Stimulated activated CD4-positive, alpha-beta T cell treated with anti-CD3 and anti-CD28 coated beads, Interleukin-15, amount 100 ng/mL, for 48 hours (primary cell): ENCODE results near the gene TARBP2.

Experiments used
- DNase-seq, 2 donors: peaks; one replicate each; pipeline ENCODE4 v3.0.0-alpha.2; 2020; ENCODE audit warnings: low read depth in 2 of 2

Gene TARBP2

GRCh38 chr12:53495903-53496751, 5.0 kb upstream of the TARBP2 start:
- no peak for DNase-seq

GRCh38 chr12:53496752-53497032, 4.4 kb upstream of the TARBP2 start:
- no peak for DNase-seq

- no peak for DNase-seq
Observed at GRCh38 chr12:53497461-53497860, 3.6 kb upstream of the TARBP2 start.

- no peak for DNase-seq
Observed at GRCh38 chr12:53498235-53498630, 2.9 kb upstream of the TARBP2 start.

GRCh38 chr12:53499266-53500141, 1.6 kb upstream of the TARBP2 start, which contains the start of gene MAP3K12:
TSS of gene MAP3K12 (minus strand) at chr12:53499458. CDS start at chr12:53487391, 12,067 bp downstream.
- DNase-seq, result peak; percentile 36 to 56

GRCh38 chr12:53500142-53500775, 824 bp upstream of the TARBP2 start:
- no peak for DNase-seq

GRCh38 chr12:53501615-53502181, 615 bp downstream of the TARBP2 start:
- DNase-seq, result no peak

GRCh38 chr12:53502331-53502730, 1.2 kb downstream of the TARBP2 start:
- DNase-seq, result no peak

GRCh38 chr12:53502983-53503728, 2.1 kb downstream of the TARBP2 start:
- DNase-seq, result no peak

GRCh38 chr12:53504004-53504920, 3.2 kb downstream of the TARBP2 start:
- DNase-seq, result no peak

- DNase-seq, result no peak
Observed at GRCh38 chr12:53505086-53505485, 4.0 kb downstream of the TARBP2 start.

GRCh38 chr12:53505555-53506449, 4.7 kb downstream of the TARBP2 start:
- DNase-seq, result no peak

GRCh38 chr12:53506450-53506785, 5.3 kb downstream of the TARBP2 start:
- DNase-seq, result no peak

- no peak for DNase-seq
Observed at GRCh38 chr12:53506881-53507602, 6.0 kb downstream of the TARBP2 start, which contains the start of gene NPFF. TSS of gene NPFF (minus strand) at chr12:53507484. CDS start at chr12:53507474, 10 bp downstream.

- DNase-seq, result no peak
Observed at GRCh38 chr12:53507603-53507885, 6.5 kb downstream of the TARBP2 start.

GRCh38 chr12:53508534-53509170, 7.6 kb downstream of the TARBP2 start:
- DNase-seq, result peak; percentile 65 to 78

- no peak for DNase-seq
Observed at GRCh38 chr12:53510181-53510812, 9.2 kb downstream of the TARBP2 start.
